ENCODE data around the gene ADGRG6.

Gene ADGRG6

DNA sequence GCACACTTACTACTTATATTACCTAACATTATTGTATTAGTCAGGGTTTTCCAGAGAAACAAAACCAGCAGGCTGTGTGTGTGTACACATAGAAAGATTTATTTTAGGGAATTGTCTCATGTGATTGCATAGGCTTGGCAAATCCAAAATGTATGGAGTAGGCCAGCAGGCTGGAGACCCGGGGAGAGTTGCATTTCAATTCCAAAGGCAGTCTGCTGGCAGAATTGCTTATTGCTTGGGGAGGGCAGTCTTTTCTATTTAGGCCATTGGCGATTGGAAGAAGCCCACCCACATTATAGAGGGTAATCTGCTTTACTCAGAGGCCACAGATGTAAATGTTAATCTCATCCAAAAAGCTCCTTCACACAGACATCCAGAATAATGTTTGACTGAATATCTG, 157.0 kb downstream of the ADGRG6 start:
- TF ChIP-seq FOXP2 (optimal IDR thresholded peaks at IDR 0.05; ENCODE audit: borderline replicate concordance, extremely low read depth, extremely low read length, insufficient read depth) (no peak), SIN3A (IDR thresholded peaks at IDR 0.05; ENCODE audit: borderline replicate concordance, insufficient read depth, low read length) (no peak), TAF1 (IDR thresholded peaks at IDR 0.05; ENCODE audit: borderline replicate concordance, insufficient read depth, low read length) (no peak), REST (IDR thresholded peaks at IDR 0.05; ENCODE audit: insufficient read depth in 1 of 2, low read depth in 2 of 2, low read length in 2 of 2) (no peak), POLR2AphosphoS5 (IDR thresholded peaks at IDR 0.05; ENCODE audit: low read depth, low read length) (no peak)

GRCh38 chr6:142459271-142459670, 157.5 kb downstream of the ADGRG6 start:
- no peak for TF ChIP-seq REST (IDR thresholded peaks at IDR 0.05; ENCODE audit: insufficient read depth in 1 of 2, low read depth in 2 of 2, low read length in 2 of 2)
- no peak for TF ChIP-seq FOXP2 (optimal IDR thresholded peaks at IDR 0.05; ENCODE audit: borderline replicate concordance, extremely low read depth, extremely low read length, insufficient read depth)

DNA sequence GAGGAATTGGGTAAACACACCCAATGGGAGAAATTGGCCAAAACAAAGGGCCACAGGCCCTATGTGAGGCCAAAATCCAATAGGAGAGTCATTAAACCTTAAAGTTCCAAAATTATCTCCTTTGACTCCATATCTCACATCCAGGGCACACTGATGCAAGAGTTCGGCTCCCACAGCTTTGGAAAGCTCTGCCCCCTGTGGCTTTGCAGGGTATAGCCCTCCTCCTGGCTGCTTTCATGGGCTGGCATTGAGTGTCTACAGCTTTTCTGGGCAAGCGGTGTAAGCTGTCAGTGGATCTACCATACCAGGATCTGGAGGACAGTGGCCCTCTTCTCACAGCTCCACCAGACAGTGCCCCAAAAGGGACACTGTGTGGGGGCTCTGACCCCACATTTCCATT, 160.5 kb downstream of the ADGRG6 start:
- TF ChIP-seq SIN3A (IDR thresholded peaks at IDR 0.05; ENCODE audit: borderline replicate concordance, insufficient read depth, low read length) (no peak), TAF1 (IDR thresholded peaks at IDR 0.05; ENCODE audit: borderline replicate concordance, insufficient read depth, low read length) (no peak), POLR2AphosphoS5 (IDR thresholded peaks at IDR 0.05; ENCODE audit: low read depth, low read length) (no peak), REST (IDR thresholded peaks at IDR 0.05; ENCODE audit: insufficient read depth in 1 of 2, low read depth in 2 of 2, low read length in 2 of 2) (no peak), FOXP2 (optimal IDR thresholded peaks at IDR 0.05; ENCODE audit: borderline replicate concordance, extremely low read depth, extremely low read length, insufficient read depth) (no peak)

DNA sequence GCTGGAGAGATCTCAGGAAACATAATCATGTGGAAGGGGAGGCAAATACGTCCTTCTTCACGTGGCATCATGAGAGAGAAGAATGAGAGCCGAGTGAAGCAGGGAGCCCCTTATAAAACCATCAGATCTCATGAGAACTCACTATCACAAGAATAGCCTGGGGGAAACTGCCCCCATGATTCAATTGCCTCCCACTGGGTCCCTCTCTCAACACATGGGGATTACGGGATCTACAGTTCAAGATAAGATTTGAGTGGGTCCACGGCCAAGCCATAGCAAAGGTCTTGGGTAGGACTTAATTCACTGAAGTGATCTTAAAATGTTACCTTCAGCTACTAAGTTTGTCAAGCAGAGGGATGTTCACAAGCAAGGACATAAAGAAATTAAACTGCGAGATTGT, 162.2 kb downstream of the ADGRG6 start:
- TF ChIP-seq SIN3A (IDR thresholded peaks at IDR 0.05; ENCODE audit: borderline replicate concordance, insufficient read depth, low read length) (no peak), POLR2AphosphoS5 (IDR thresholded peaks at IDR 0.05; ENCODE audit: low read depth, low read length) (no peak), REST (IDR thresholded peaks at IDR 0.05; ENCODE audit: insufficient read depth in 1 of 2, low read depth in 2 of 2, low read length in 2 of 2) (no peak), FOXP2 (optimal IDR thresholded peaks at IDR 0.05; ENCODE audit: borderline replicate concordance, extremely low read depth, extremely low read length, insufficient read depth) (no peak), TAF1 (IDR thresholded peaks at IDR 0.05; ENCODE audit: borderline replicate concordance, insufficient read depth, low read length) (no peak)

DNA sequence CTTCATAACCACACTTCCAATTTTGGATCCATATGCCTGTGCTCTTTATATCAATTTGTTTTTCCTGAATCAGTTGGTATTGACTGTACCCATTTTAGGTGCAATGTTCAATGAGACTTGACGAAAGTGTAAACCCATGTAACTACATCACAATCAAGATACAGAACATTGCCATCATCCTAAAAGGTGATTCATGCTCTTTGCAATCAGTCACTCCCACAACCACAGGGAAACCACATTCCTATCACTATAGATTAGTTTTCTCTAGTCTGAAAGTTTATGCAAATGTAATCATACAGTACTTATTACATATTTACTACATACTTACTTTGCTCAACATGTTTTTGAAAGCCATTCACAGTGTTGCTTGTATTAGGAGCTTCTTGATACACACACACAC, 167.4 kb downstream of the ADGRG6 start:
- TF ChIP-seq FOXP2 (optimal IDR thresholded peaks at IDR 0.05; ENCODE audit: borderline replicate concordance, extremely low read depth, extremely low read length, insufficient read depth) (no peak), POLR2AphosphoS5 (IDR thresholded peaks at IDR 0.05; ENCODE audit: low read depth, low read length) (no peak), TAF1 (IDR thresholded peaks at IDR 0.05; ENCODE audit: borderline replicate concordance, insufficient read depth, low read length) (no peak), SIN3A (IDR thresholded peaks at IDR 0.05; ENCODE audit: borderline replicate concordance, insufficient read depth, low read length) (no peak), REST (IDR thresholded peaks at IDR 0.05; ENCODE audit: insufficient read depth in 1 of 2, low read depth in 2 of 2, low read length in 2 of 2) (no peak)
